ENCODE data around the gene RITA1. TPM values are rescaled to one million over a fixed set of nuclear protein-coding genes. Genes with fewer than 3 reads are reported as not detected.

Gene RITA1
- total RNA-seq, 1 donor from 2014 or later: 15.5 TPM

- Mint-ChIP-seq H3K9me3 (ENCODE audit: low read depth) (no peaks in the 10 kb centered on the region), H3K4me3 (ENCODE audit: unreplicated experiment) (no peak overlapping the region), H3K36me3 (ENCODE audit: low read depth) (peaks cover 2% of the 10 kb centered on the region), H3K27me3 (ENCODE audit: low read depth) (no peaks in the 10 kb centered on the region), H3K4me1 (ENCODE audit: low read depth) (peaks cover 62% of the 10 kb centered on the region), H3K27ac (ENCODE audit: unreplicated experiment) (no peak overlapping the region)
- TF ChIP-seq CTCF (IDR thresholded peaks at IDR 0.05): no peak
- no peak for DNase-seq (ENCODE audit: low spot score)
Observed at GRCh38 chr12:113230315-113231234, 45.1 kb downstream of the RITA1 start.

DNA sequence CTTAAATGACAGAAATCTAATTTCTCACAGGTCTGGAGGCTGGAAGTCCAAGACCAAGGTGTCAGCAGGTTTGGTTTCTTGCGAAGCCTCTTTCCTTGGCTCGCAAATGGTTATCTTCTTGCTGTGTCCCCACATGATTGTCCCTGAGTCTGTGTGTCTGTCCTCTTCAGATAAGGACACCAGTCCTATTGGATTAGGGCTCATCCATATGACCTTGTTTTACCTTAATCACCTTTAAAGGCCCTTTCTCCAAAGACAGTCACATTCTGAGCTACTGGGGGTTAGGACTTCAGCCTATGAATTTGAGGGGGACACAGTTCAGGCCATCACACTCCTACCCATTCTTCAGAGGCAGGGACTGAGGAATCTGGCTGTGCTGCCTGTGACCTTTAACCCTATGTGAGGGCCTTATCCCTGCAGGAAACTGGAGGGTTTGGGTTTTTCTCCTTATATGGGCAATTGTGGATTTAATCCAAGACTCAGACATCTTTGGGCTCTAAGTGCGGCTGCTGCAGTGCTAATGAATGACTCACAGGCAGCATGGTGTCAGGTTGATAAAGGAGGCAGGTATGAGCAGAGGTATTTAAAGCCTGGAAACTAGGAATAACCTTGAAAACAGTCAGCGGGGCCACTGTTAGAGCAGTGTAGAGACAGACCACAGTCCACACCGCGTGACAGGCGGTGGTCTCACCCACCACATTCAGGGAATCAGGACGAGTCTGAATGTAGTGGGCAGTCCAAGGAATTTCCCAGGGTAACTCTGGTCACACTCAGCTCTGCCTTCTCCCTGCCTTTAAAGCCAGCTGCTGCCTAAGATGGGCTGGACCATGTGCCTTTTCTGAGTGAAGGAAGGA is 45.9 kb downstream of the RITA1 start:
- peak overlapping the region; percentile 98 for H3K27ac Mint-ChIP-seq (ENCODE audit: unreplicated experiment)
- TF ChIP-seq CTCF (IDR thresholded peaks at IDR 0.05): no peak
- H3K36me3 Mint-ChIP-seq (ENCODE audit: low read depth): peaks cover 2% of the 10 kb centered on the region
- H3K27me3 Mint-ChIP-seq (ENCODE audit: low read depth): no peaks in the 10 kb centered on the region
- H3K4me3 Mint-ChIP-seq (ENCODE audit: unreplicated experiment): no peak overlapping the region
- no peaks in the 10 kb centered on the region for H3K9me3 Mint-ChIP-seq (ENCODE audit: low read depth)
- DNase-seq (ENCODE audit: low spot score): no peak
- H3K4me1 Mint-ChIP-seq (ENCODE audit: low read depth): peaks cover 69% of the 10 kb centered on the region

GRCh38 chr12:113232089-113232839 is 46.7 kb downstream of the RITA1 start:
- H3K36me3 Mint-ChIP-seq (ENCODE audit: low read depth): peaks cover 2% of the 10 kb centered on the region
- H3K4me3 Mint-ChIP-seq (ENCODE audit: unreplicated experiment): peak overlapping the region; percentile 51
- H3K4me1 Mint-ChIP-seq (ENCODE audit: low read depth): peaks cover 69% of the 10 kb centered on the region
- no peaks in the 10 kb centered on the region for H3K9me3 Mint-ChIP-seq (ENCODE audit: low read depth)
- H3K27me3 Mint-ChIP-seq (ENCODE audit: low read depth): no peaks in the 10 kb centered on the region
- no peak for DNase-seq (ENCODE audit: low spot score)
- TF ChIP-seq CTCF (IDR thresholded peaks at IDR 0.05): no peak
- peak overlapping the region; percentile 98 for H3K27ac Mint-ChIP-seq (ENCODE audit: unreplicated experiment)

- no peak for DNase-seq (ENCODE audit: low spot score)
- H3K9me3 Mint-ChIP-seq (ENCODE audit: low read depth): no peaks in the 10 kb centered on the region
- H3K27ac Mint-ChIP-seq (ENCODE audit: unreplicated experiment): peak overlapping the region; percentile 98
- H3K27me3 Mint-ChIP-seq (ENCODE audit: low read depth): no peaks in the 10 kb centered on the region
- TF ChIP-seq CTCF (IDR thresholded peaks at IDR 0.05): no peak
- peaks cover 2% of the 10 kb centered on the region for H3K36me3 Mint-ChIP-seq (ENCODE audit: low read depth)
- peak overlapping the region; percentile 51 for H3K4me3 Mint-ChIP-seq (ENCODE audit: unreplicated experiment)
- peaks cover 67% of the 10 kb centered on the region for H3K4me1 Mint-ChIP-seq (ENCODE audit: low read depth)
Observed at GRCh38 chr12:113232840-113233585, 47.5 kb downstream of the RITA1 start.
